ENCODE results near the gene BCDIN3D.

GRCh38 chr12:49823350-49823749 is 19.6 kb downstream of the BCDIN3D start:
- TF ChIP-seq CTCF (IDR thresholded peaks at IDR 0.05) (no peak), POLR2A (IDR thresholded peaks at IDR 0.05) (no peak)
